ENCODE measurements around the gene LCN15.
"Not testable (repeated sequence)": the region's sequence is repeated elsewhere in the genome, so short reads cannot be mapped to it uniquely, and the experiment has no call there.

LCN15 gene

DNA sequence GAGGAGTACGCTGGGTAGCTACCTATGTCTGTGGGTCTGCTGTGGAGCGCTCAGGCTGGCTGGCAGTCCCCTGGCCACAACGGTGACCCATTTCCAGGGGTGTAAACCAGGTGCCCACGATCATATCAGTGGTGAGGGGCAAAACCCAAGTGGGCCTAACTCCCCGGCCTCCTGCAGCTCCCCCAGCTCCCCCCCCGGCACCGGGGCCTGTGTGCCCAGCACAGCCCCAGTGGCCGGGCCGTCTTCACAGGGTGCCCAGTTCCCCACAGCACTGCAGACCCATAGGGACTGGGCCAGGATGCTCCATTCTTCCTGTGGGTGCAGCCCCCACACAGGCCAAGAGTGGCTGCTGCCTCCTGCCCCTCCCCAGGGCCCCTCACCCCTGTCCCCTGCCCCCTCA lies 5.3 kb downstream of the LCN15 start:
- TF ChIP-seq, protein P1, sequence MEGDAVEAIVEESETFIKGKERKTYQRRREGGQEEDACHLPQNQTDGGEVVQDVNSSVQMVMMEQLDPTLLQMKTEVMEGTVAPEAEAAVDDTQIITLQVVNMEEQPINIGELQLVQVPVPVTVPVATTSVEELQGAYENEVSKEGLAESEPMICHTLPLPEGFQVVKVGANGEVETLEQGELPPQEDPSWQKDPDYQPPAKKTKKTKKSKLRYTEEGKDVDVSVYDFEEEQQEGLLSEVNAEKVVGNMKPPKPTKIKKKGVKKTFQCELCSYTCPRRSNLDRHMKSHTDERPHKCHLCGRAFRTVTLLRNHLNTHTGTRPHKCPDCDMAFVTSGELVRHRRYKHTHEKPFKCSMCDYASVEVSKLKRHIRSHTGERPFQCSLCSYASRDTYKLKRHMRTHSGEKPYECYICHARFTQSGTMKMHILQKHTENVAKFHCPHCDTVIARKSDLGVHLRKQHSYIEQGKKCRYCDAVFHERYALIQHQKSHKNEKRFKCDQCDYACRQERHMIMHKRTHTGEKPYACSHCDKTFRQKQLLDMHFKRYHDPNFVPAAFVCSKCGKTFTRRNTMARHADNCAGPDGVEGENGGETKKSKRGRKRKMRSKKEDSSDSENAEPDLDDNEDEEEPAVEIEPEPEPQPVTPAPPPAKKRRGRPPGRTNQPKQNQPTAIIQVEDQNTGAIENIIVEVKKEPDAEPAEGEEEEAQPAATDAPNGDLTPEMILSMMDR (conservative IDR thresholded peaks at IDR 0.05; ENCODE audit: control insufficient read depth, insufficient read depth, low read depth, low read length) = no peak
- DNase-seq (ENCODE audit: low read depth) = no peak
- no peak overlapping the region for H3K4me3 ChIP-seq (ENCODE audit: control insufficient read depth, low read depth, low read length)

DNA sequence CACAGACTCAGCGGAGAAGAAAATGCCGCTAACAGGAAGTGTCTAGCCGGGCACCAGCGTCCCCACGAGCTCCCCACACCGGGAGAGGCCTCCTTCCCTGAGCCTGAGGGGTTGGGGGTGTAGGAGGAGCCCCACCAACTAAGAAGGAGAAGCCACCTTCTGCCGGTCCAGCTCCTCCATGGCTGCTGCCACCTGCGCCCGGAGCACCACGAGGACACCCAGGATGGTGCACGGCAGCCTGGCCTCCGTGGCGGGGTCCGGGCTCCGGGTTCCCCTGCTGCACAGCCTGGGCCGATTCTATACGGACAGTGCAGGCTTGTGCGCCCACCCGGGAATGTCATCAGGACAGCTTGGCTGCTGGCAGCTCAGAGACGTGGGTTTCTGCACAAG lies 6.6 kb downstream of the LCN15 start:
- TF ChIP-seq, protein P1 (conservative IDR thresholded peaks at IDR 0.05; ENCODE audit: control insufficient read depth, insufficient read depth, low read depth, low read length) = no peak
- no peak overlapping the region for H3K4me3 ChIP-seq (ENCODE audit: control insufficient read depth, low read depth, low read length)
- no peak for DNase-seq (ENCODE audit: low read depth)

DNA sequence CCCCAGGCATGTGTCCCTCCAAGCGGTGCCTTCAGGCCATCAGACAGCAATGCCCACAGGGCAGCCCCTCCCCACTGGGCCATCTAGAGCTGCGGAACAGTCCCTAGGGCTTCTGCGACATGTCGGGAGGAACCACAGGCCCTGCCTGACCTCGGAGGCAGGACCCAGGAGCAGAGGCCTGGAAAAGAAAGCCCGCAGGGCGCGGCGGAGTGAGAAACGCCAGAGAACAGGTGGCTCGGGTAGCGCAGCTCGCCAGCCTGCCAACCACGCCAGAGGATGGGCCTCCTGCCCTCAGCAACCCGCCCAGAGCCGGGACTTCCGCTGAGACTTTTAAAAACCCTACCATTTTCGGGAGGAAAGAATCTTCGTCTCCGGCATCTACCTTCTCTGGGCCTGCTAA lies 7.0 kb downstream of the LCN15 start:
- H3K4me3 ChIP-seq (ENCODE audit: control insufficient read depth, low read depth, low read length) = no peak overlapping the region
- no peak for DNase-seq (ENCODE audit: low read depth)
- TF ChIP-seq, protein P1 (conservative IDR thresholded peaks at IDR 0.05; ENCODE audit: control insufficient read depth, insufficient read depth, low read depth, low read length) = no peak

DNA sequence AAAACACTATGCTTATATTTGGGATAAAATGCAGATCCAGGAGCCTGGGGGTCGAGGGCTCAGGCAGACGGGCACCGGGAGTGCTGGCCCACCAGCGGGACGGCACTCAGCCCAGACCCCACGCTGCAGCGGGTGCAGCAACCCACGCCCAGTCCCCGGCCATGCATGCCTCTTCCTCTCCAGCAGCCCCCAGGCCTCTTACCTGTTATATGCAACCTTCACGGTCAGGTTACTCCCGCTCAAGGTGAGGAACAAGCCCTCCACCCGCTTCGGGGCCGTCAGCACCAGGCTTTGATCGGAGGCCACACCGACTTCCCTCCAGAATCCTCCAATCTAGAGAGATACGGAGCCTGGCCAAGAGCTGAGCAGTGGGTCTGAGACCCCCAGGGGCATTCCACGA lies 7.5 kb downstream of the LCN15 start:
- TF ChIP-seq, protein P1 (conservative IDR thresholded peaks at IDR 0.05; ENCODE audit: control insufficient read depth, insufficient read depth, low read depth, low read length) = no peak
- DNase-seq (ENCODE audit: low read depth) = no peak
- no peak overlapping the region for H3K4me3 ChIP-seq (ENCODE audit: control insufficient read depth, low read depth, low read length)

DNA sequence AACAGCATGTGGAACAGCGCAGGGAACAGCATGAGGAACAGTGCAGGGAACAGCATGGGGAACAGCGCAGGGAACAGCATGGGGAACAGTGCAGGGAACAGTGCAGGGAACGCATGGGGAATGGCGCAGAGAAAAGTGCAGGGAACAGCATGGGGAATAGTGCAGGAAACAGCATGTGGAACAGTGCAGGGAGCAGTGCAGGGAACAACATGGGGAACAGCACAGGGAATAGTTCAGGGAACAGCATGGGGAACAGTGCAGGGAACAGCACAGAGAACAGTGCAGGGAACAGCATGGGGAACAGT lies 8.2 kb downstream of the LCN15 start:
- no peak for DNase-seq (ENCODE audit: low read depth)
- TF ChIP-seq, protein P1 (conservative IDR thresholded peaks at IDR 0.05; ENCODE audit: control insufficient read depth, insufficient read depth, low read depth, low read length) = no peak
- H3K4me3 ChIP-seq (ENCODE audit: control insufficient read depth, low read depth, low read length) = no peak overlapping the region

DNA sequence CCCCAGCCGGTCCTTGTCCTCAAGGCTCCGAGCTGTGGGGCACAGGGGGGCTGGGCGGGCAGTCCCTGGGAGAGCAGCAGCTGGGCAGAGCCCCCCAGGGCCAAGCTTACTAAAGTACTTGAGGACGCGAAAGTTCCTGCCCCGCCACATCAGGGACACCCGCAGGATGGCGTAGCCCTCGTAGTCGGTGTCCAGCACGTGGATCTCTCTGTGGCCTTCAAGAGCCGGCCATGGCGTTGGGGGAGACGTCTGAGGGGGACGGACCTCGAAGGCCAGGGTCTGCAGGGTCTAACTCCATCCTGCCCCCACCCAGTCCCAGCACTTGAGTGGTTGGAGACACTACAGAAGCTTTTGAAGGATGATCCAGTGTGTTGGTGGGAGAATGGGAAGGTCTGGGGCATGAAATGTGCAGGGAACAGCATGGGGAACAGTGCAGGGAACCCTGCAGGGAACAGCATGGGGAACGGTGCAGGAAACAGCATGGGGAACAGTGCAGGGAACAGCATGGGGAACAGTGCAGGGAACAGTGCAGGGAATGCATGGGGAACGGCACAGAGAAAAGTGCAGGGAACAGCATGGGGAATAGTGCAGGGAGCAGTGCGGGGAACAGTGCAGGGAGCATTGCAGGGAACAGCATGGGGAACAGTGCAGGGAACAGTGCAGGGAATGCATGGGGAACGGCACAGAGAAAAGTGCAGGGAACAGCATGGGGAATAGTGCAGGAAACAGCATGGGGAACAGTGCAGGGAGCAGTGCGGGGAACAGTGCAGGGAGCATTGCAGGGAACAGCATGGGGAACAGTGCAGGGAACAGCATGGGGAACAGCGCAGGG lies 8.8 kb downstream of the LCN15 start:
- not testable (repeated sequence) for H3K4me3 ChIP-seq (ENCODE audit: control insufficient read depth, low read depth, low read length); DNase-seq (ENCODE audit: low read depth)

DNA sequence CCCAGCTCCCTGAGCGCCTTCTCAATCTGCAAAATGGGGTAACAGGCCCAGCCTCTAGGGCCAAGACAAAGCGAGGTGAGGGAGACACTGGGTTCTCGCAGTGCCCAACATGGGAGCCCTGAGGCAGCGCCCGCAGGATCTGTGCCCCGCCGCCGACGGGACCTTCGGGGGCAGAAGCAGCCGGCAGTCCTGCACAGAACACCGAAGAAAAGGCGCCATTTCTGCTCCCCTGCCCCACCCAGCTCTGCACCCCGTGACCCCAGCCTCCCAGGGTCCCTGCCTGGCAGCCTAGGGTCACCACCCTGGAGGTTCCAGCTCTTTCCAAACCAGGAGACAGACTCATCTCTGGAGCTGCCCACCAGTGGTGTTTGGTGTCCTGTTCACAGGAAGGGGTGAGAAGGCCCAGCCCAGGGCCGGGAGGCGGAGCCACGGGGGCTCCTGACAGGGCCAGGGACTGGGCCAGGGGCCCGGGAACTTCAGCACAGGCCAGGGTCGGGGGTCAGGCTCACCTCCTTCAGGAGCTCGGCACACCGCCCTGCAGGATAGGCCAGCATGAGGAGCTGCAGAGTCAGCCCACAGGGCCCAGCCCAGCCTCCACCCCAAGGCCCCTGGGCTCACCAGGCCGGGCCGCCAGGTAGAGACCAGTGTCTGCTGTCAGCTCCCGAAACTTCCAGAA lies 9.6 kb downstream of the LCN15 start:
- TF ChIP-seq, protein P1 (conservative IDR thresholded peaks at IDR 0.05; ENCODE audit: control insufficient read depth, insufficient read depth, low read depth, low read length) = no peak
- DNase-seq (ENCODE audit: low read depth) = no peak
- no peak overlapping the region for H3K4me3 ChIP-seq (ENCODE audit: control insufficient read depth, low read depth, low read length)

All from fibroblast of mammary gland (primary cell).